GM21717 (cell line): Measurements from ENCODE around the gene PXDN.
"Not testable (repeated sequence)": the region's sequence is repeated elsewhere in the genome, so short reads cannot be mapped to it uniquely, and the experiment has no call there.

Experiments used
- ATAC-seq: cut with Tn5 transposase; IDR thresholded peaks from one replicate; pipeline ENCODE4 v1.9.1; 2021; ENCODE audit warnings: mild to moderate bottlenecking, moderate library complexity; ENCODE audit not compliant: unreplicated experiment

PXDN gene

DNA sequence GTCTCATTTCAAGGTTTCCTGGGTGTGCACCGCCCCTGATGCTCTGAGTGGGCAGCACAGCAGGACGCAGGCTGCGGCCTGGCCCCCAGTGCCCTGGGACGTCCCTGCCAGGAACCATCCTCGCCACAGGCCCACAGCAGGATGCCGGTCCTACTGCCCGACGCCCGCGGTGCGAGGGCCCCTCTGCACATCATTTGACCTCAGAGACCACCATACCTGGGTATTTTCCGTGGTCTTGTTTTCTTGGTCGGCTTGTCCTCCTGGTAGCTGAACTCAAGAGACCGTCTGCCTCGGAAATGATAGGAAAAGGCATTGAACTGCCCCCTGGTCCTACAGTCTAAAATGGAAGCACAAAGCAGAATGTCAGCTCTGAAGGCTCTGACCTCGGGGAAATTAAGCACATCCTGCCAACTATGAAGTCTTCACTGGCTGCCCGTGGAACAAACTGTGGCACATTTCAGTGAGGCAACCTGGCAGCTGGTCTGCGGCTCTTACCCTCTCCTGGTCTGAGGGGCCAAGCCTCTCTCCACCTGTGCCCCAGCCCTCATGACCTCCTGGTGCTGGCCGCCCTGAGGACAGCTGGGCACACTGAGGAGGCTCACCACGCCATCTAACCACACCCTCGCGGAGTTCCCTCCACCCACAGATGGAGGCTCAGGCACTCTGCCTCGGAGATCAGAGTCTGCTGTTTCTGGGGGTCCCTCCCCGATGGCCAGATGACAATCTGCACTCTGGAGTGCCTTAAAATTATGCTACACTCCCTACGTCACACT is 105.0 kb downstream of the PXDN start:
- no peak for ATAC-seq

DNA sequence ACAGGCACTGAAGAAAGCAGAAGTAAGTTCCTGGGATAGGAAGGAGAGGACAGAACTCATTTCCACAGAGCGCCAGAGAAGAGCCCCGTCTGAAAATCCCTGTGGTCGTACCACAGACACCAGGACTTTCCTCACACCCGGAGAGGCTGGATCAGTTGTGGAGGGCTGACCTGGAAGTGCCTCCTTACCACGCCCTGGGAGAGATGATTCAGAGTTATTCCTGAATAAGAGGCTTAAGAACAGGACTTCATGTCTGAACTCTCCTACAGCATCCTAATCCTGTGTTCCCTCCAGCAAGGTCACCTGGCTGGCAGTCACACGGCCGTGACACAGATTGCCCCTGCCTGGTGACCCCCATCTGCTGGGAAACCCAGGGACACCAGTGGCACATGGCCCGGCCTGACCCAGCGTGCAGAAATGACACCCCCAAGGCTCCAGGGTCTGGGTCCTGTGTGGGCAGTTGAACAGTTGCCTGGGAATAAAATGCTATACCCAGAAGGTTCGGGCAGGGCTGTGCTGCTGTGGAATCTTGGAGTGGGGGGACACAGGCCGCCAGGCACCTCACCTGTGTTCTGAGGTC is 105.9 kb downstream of the PXDN start:
- no peak for ATAC-seq

DNA sequence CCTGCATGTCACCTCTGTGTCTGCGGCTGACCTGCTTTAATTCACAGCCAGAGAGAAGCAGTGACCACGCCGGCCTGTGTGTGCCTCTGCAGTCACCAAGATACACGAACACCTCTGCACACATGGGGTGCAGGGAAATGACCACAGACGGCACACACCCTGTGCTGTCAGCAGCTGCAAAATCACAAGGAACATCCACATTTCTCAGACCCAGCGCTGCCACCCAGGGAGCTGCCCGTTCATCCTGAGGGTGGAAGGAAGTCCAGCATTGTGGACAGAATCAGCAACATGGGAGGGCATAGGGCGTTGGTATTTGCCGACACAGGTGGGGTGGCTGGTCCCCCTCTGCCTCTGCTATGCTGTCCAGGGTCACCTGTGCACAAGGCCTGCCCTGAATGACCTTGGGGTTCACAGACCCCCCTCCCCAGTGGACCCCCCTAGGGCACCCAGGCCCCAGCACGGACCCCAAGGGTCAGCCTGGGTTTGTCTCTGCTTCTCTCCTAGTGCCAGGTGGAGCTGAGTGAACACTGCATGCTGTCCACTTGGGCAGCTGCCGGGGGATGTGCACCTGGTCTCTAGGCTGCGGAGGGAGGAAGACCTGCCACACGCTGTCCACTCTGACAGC is 107.4 kb downstream of the PXDN start:
- ATAC-seq = no peak

DNA sequence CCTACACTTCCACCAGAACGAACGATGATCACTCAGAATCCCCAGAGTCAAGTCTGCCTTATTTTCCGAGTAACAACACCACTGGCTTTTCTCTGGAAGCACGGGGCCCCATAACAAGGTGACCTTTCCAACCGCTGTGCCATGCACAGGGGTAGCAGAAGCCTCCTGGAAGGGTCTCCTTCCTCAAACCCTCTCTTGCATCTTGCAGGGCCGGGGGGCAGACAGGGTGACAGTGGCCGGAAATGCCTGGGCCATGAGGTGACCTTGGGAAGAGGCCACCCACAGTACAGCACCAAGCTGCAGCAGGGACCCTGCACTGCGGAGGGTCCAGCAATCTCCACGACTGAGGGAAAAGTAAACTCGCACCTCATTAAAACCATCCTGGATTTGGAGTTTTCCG is 108.5 kb downstream of the PXDN start:
- ATAC-seq = no peak

DNA sequence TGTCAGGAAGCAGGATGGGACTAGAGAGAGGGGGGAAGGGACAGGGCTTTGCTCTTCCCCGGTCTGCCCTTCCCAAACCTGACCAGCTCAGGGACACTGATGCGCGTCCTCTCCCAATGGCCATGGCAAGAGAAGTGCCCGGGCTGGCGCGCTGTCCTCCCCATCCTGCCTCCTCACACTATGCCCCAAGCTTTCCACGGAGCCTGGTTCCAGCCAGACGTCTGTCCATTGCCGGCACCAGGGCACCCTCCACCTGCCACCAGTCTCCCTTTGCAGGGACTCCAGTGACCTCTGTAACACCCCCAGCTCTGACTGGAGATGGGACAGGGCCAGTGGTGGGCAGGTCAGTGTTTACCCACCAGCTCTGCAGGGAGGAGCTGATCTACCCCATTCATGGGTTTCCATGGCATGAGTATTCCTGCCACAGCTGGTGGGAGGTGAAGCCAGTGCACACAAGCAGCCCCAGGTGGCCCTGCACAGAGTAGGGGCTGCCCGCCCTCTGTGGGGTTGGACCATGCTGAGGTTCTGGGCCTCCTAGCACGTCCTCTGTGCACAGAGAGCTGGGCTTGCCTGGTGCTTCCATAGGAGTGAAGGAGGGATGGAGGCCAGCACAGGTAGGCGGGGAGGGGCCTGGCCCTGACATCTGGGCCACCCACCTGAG is 109.5 kb downstream of the PXDN start:
- ATAC-seq = no peak

DNA sequence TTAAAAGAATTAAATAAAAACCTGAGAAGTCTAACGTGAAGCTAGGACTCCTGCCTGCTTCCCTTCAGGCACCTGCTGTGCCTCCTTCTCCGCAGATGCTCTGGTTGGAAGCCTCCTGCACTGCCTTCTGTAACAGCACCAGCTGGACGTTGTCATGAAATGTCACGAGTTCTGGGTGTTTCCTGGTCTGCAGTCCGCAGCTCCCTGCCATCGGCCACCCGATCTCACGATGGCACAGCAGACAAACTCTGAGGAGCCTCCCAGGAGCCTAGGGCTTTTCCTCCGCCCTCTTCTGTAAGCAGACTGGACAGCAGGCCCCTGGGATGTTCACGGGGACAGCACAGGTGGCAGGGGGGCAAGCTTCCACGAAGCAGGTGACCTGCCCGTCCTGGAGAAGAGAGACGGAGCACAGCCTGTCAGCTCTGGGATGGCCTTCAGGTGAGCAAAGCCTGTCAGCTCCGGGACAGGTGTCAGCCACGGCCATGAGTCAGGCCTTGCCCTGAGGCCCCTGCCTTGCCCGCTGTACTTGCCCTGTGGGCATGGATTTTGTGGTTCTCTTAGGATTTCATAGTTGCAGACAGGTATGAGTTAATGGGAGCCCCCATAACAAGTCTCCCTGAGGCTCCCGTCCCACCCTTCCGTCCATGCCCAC is 110.3 kb downstream of the PXDN start:
- no peak for ATAC-seq

DNA sequence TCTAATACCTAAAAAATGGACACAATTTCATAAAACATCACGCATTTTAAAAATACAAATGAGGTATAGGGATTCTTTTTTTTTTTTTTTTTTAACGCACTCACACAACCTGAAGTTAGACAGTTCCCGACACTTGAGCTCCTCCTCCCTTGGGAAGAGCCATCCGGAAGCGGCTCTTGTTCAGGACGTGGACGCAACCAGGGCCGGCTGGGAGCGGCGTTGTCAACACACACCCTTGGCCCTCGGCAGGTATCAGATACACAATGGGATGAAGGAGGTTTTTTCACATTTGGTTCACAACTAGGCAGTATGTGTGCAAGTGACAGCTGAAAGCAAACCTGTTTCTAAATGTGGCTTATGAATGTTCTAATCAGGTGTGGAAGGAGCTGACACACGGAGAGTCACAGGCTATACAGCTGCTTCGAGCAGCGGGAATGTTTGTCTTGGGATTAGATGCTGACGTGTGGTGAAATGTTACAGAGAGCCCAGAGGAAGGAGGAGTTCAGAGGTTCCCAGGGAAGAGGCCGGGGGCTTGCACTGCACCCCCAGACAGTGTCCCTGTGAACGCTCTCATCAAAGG is 111.1 kb downstream of the PXDN start:
- ATAC-seq = no peak

DNA sequence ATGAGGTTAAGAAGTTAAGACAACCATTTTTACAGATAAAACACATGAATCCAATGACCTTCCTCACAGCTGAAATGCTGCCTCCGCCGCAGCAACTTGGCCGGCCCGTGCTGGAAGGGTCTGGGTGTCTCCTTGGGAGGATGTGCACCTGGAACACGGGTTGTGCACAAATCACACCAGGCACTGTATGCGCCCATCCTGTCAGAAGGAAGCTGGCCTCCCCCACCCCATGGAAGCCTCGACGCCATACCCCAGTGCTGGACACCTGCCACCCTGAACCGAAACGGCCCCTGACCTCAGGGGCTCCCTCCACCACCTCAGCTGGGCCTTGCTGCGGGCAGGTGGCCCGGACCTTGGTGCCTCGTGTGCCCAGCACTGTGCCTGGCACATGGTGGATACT is 111.8 kb downstream of the PXDN start:
- no peak for ATAC-seq

DNA sequence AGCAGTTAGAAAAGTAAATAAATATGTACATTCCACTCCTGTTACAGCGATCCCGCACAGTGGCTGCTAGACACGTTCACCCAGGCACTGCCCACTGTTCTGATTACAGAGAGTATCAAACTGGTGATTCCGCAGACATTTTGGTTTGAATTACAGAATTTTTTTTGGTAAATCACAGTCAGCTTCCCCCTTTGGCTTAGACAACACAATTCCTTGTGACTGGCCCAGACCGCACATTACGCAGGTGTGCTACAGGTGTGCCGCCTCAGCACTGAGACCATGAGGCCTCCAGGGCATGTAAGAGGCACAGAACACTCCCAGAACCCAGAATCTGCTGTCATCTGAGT is 112.3 kb downstream of the PXDN start:
- ATAC-seq = no peak

DNA sequence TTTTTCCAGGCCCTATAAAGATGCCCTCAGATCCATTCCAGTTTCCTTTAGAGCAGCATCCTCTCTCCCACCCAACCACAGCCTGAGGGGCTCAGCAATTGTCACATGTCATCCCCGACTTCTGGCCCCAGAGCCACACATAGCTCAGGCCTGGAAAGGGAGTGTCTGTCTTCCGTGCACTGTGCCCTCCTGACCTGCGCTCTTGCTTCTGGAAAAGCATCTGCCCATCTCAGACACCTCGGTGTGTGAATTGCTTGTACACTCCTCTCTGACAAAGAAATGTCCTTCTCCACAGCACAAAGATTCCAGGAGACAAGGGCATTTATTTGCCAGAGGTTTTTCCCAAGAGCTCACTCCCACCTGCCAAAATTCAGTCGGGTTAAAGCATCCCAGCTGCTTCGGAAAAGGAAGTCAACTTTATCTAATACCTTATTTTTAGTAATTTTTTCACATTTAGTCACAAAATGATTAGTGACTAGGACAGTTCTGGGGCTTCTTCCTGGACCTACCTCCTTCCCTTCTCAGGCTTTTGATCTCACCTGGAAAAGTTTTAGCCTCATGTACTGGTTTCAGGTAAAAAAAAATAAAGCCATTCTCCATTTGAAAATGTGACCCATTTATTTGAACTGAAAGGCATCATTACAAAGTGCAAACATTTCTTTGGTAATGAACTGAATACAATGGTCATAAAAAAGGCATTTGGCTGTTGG is 112.9 kb downstream of the PXDN start:
- ATAC-seq = no peak

DNA sequence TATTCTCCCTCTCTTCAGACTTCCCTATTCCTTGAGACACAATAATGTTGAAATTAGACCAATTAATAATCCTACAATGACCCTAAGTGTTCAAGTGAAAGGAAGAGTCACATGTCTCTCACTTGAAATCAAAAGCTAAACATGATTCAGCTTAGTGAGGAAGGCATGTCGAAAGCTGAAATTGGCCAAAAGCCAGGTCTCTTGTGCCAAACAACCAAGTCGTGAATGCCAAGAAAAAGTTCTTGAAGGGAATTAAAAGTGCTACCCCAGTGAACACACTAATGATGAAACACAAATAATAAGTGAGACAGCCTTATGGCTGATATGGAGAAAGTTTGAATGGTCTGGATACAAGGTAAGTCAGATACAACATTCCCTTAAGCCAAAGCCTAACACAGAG is 115.4 kb downstream of the PXDN start:
- ATAC-seq = no peak

DNA sequence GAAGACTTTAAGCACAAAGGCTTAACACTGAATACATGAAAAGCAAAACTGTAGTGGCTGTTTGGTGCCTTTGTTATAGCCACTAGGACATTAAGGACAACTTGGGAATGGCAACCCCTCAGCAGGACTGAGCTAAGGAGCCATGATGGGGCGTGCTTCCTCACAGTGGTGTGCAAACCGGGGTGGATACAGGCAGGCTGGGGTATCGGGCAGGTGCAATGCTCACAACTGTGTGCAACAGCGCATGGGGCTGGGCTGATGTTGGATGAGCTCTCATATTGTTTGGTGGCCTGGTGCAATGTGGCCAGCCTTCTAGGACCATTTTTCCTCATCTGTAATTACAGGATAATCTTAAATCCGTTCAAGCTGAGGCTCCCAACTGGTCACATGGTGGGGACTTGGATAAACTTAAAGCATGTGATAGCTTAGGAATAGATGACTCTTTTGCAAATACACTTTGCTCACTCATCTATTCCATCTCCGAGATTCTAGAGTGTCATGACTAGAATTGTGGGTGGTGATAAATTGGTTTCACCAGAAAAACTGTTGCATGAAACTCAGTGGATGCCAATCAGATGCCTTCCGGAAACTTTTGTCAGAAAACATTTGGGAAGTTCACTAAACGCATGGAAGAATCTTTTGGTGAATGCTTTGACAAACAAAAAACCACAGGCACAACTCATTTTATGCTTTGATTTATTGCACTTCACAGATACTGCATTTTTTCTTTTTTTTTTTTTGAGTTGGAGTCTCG is 116.5 kb downstream of the PXDN start:
- no peak for ATAC-seq

DNA sequence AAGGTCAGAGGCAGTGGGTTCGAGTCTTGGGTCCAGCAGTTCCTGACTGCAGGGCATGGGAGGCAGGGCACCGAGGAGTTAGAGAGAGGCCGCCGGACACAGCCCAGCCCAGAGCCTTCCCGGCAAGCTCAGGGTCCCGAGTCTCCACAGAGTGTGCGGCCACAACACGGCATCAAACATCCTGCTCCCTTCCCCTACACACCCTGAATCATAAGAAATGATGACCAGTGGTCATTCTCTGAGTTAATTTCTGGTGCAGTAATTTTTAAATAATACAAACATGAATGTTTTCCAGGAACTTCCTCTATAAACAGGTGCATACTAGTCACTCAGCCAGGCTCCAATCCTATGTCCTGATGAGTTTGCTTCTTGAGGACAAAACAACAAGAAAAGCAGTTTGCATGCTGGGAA is 118.0 kb downstream of the PXDN start:
- ATAC-seq = no peak

DNA sequence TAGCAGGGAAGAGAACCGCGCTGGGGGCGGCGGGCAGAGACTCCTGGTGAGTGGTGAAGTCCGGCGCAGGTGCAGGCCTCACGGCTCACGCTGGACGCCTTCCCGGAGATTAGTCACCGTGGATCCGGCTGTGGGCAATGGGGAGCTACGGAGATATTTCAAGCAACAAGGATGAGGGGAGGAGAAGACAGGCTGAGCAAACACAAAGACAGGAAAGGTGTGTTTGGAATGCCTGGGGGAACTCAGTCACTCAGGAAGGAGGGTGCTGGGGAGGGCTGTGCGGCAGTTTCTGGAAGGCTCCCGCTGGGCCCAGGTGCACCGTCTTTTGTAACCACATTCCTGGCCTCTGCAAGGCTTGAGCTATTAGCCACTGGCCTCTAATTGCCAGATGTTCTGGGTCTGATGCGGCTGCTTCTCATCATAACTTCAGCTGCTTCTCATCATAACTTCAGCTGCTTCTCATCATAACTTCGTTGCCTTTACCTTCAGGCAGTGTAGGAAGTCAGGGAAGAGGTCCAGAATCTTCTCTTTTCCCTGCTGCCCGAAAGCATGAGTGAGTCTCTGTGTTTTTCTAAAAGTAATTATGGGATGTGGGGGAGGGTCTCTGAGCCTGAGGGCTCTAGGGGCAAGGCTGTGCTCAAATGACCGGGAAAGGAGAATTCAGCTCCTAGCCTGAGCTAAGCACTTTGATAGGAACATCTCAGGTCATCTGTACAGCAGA is 118.9 kb downstream of the PXDN start:
- ATAC-seq = no peak

DNA sequence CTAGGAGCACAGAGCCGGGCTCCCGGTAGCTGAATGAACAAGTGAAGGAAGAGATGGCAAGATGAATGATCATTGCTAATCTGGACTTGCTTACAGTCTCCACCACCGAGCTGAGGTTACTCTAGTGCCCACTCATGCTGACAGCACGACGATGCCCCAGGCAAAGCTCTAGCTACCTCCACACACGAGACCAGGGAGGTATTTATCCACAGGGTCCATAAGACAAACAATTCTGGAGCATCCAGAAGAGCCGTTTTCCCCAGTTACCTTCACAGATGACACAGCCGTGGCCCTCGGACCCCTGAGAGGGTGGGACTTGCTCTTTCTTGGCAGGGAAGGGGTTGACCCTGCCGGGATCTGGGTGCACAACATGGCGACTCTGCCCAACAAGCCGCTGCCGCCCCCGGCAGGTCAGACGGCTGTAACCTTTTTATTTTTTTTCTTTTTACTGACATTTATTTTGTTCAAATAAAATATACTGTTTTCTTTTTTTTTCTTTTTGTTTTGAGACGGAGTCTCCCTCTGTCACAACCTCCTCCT is 120.3 kb downstream of the PXDN start:
- ATAC-seq = no peak

DNA sequence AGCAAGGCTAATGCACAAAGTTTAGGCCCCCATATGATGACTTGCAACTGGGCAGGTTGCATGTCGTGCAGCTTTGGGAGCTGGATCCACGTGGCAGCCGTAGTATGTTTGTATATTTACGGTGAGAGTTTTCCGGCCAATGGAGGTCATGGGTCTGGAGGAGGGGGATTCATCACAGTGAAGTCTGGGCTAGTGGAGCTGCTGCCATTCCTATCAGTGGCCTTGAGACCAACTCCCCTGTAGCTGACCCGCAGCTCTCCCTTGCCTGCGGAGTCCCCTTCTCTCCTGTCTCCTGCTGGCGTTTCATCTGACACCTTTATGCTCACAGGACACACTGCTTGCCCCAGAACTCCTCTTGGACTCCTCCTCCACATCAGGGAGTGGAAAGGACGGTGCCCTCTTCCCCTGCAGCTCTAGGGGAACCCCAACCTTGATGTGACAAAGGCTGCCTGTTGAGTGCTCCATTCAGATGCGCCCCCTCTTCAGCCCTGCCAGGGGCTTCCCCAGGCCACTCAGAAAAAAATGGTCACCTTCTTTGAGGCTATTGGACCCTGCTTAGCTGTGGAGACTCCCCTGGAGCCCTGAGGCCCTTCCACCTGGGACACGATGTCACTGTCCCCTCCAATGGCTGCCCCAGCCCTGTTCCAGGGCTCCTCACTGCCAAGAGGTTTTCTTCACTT is 121.7 kb downstream of the PXDN start:
- ATAC-seq = no peak

DNA sequence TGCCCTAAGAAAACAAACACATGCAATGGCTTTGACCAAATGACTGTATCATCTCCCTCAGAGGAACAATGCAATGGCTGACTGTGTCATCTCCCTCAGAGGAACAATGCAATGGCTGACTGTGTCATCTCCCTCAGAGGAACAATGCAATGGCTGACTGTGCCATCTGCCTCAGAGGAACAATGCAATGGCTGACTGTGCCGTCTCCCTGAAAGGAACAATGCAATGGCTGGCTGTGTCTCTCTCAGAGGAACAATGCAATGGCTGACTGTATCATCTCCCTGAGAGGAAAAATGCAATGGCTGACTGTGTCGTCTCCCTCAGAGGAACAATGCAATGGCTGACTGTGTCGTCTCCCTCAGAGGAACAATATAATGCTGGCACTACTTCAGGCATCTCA is 122.3 kb downstream of the PXDN start:
- ATAC-seq = not testable (repeated sequence)

DNA sequence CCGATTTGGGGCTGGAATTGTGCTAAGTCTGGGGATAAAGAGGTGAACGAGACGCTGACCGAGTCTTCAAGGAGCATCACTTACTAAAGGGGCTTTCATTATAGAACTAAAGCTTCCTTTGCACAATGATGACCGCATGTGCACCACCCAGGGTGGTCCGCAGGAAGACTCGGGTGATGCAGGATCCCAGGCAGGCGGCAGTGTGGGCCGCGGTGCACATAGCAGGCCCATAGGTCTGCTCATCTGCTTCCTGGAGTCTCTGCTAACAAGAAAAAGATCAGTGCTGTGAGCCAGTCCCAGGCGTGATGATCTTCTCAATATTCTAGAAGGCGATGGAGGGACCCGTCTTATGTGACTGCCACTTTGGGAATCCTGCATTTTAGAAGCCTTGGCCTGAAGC is 122.8 kb downstream of the PXDN start:
- no peak for ATAC-seq
